Neural crest cell (in vitro differentiated cells): ENCODE measurements around the gene WRAP73. TPM values are rescaled to one million over a fixed set of nuclear protein-coding genes. Genes with fewer than 3 reads are reported as not detected.
A peak's percentile ranks its signal among the peaks of the same experiment; 100 is the strongest.

Source experiments
- DNase-seq: peaks from one replicate; pipeline ENCODE4 v3.0.0; 2021; ENCODE audit warnings: low read depth, mixed read lengths, low spot score
- H3K27ac Mint-ChIP-seq: one replicate; pipeline ENCODE4 v1.8.0; 2021; ENCODE audit warnings: mild to moderate bottlenecking, mixed read lengths; ENCODE audit not compliant: unreplicated experiment
- H3K27me3 Mint-ChIP-seq: 2 replicates; pipeline ENCODE4 v1.8.0; 2021; ENCODE audit warnings: low read depth, mild to moderate bottlenecking, mixed read lengths
- H3K36me3 Mint-ChIP-seq: 2 replicates; pipeline ENCODE4 v1.8.0; 2021; ENCODE audit warnings: low read depth, mild to moderate bottlenecking, mixed read lengths
- H3K4me1 Mint-ChIP-seq: 2 replicates; pipeline ENCODE4 v1.8.0; 2021; ENCODE audit warnings: mixed read lengths
- H3K4me3 Mint-ChIP-seq: one replicate; pipeline ENCODE4 v1.8.0; 2021; ENCODE audit warnings: mild to moderate bottlenecking, mixed read lengths
- H3K9me3 Mint-ChIP-seq: 2 replicates; pipeline ENCODE4 v1.8.0; 2021; ENCODE audit warnings: mixed read lengths
- CTCF ChIP-seq: fragments of 200-600 bp; sonication (generic); conservative IDR thresholded peaks from 2 replicates; pipeline ENCODE4 v1.5.0; 2021; ENCODE audit warnings: antibody characterized with exemption, mild to moderate bottlenecking
- total RNA-seq: library from RNA; stranded (reverse); gene quantifications from 2 replicates; pipeline ENCODE4 v1.2.1, GENCODE V29; 2021

The WRAP73 gene
- total RNA-seq, 1 donor from 2014 or later, result 28.9 TPM

DNA sequence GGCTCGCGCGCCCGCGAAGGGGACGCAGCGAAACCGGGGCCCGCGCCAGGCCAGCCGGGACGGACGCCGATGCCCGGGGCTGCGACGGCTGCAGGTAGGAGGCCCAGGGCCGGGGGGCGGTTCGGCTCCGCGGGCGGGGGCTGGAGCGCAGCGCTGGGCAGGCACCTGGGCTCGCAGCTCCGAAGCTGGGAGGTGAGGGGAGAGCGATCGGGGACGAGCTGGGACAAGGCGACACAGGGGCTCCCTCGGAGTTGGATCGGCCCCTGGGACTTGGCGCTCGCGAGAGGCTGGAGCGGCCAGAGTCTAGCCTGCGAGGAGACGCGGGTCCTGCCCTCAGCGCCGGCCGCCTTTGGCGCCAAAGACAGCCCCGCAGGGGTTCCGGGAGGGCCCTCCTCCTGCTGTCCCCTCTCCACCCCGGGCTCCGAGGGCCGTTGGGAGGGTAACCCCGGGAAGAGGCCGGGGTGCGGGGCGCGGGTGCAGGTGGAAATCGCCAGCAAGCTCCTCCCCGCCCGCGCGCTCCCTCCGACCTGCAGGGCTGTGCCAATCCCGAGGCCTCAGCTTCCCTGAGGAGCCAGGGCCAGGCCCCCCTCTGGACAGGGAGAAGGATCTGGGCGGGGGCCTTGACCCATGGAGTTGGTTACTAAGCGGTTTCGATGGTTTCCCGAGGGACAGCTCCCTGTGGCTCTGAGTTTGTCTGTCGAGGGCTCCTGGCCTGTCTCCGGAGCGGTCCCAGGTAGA is 2.8 kb upstream of the WRAP73 start:
- Mint-ChIP-seq H3K27ac (no peak overlapping the region), H3K27me3 (peaks cover 78% of the 10 kb centered on the region), H3K9me3 (no peaks in the 10 kb centered on the region), H3K36me3 (no peaks in the 10 kb centered on the region), H3K4me3 (peak overlapping the region; percentile 48), H3K4me1 (peaks cover 24% of the 10 kb centered on the region)
- no peak for DNase-seq
- TF ChIP-seq CTCF, result no peak

DNA sequence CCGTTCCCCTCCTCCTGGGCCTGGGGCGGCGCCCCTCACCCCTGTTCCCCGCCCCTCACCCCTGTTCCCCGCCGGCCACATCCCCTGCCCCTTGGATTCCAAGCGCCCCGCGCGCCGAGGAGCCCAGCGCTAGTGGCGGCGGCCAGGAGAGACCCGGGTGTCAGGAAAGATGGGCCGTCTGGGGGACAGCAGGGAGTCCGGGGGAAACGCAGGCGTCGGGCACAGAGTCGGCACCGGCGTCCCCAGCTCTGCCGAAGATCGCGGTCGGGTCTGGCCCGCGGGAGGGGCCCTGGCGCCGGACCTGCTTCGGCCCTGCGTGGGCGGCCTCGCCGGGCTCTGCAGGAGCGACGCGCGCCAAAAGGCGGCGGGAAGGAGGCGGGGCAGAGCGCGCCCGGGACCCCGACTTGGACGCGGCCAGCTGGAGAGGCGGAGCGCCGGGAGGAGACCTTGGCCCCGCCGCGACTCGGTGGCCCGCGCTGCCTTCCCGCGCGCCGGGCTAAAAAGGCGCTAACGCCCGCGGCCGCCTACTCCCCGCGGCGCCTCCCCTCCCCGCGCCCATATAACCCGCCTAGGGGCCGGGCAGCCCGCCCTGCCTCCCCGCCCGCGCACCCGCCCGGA is 2.1 kb upstream of the WRAP73 start, which contains the start of gene TP73:
TP73 (plus strand) TSS at position 587 of the 618 bp plus-strand sequence. CDS start 29,850 bp downstream, outside the sequence.
- Mint-ChIP-seq H3K27me3 (peaks cover 71% of the 10 kb centered on the region), H3K36me3 (no peaks in the 10 kb centered on the region), H3K4me1 (peaks cover 24% of the 10 kb centered on the region), H3K4me3 (peak within 1 kb of the TSS; percentile 48), H3K9me3 (no peaks in the 10 kb centered on the region), H3K27ac (no peak within 1 kb of the TSS)
- TF ChIP-seq CTCF, result no peak
- peak; percentile 28 for DNase-seq

- Mint-ChIP-seq H3K27me3 (peaks cover 64% of the 10 kb centered on the region), H3K36me3 (no peaks in the 10 kb centered on the region), H3K27ac (no peak overlapping the region), H3K4me1 (peaks cover 24% of the 10 kb centered on the region), H3K9me3 (no peaks in the 10 kb centered on the region), H3K4me3 (peak overlapping the region; percentile 57)
- TF ChIP-seq CTCF, result no peak
- DNase-seq, result no peak
These were observed 1.4 kb upstream of the WRAP73 start for GRCh38 chr1:3651026-3651929.

GRCh38 chr1:3650248-3651025 is 534 bp upstream of the WRAP73 start:
- H3K4me1 Mint-ChIP-seq, result peaks cover 24% of the 10 kb centered on the region
- H3K27ac Mint-ChIP-seq, result no peak overlapping the region
- peaks cover 55% of the 10 kb centered on the region for H3K27me3 Mint-ChIP-seq
- TF ChIP-seq CTCF, result no peak
- DNase-seq, result no peak
- no peaks in the 10 kb centered on the region for H3K9me3 Mint-ChIP-seq
- H3K36me3 Mint-ChIP-seq, result no peaks in the 10 kb centered on the region
- H3K4me3 Mint-ChIP-seq, result peak overlapping the region; percentile 87

- Mint-ChIP-seq H3K27me3 (peaks cover 24% of the 10 kb centered on the region), H3K36me3 (no peaks in the 10 kb centered on the region), H3K9me3 (no peaks in the 10 kb centered on the region), H3K4me1 (peaks cover 19% of the 10 kb centered on the region), H3K27ac (no peak overlapping the region), H3K4me3 (no peak overlapping the region)
- no peak for TF ChIP-seq CTCF
- DNase-seq, result no peak
These were observed 3.3 kb downstream of the WRAP73 start for GRCh38 chr1:3646596-3646995.
